HG02943 (cell line): ENCODE results near the gene WDR82.

Source experiments
- ATAC-seq: cut with Tn5 transposase; IDR thresholded peaks from one replicate; pipeline ENCODE4 v1.9.1; 2021; ENCODE audit warnings: mild to moderate bottlenecking, low read depth, moderate library complexity; ENCODE audit not compliant: unreplicated experiment

WDR82 gene

GRCh38 chr3:52240886-52241370, 37.5 kb downstream of the WDR82 start:
- ATAC-seq = no peak

DNA sequence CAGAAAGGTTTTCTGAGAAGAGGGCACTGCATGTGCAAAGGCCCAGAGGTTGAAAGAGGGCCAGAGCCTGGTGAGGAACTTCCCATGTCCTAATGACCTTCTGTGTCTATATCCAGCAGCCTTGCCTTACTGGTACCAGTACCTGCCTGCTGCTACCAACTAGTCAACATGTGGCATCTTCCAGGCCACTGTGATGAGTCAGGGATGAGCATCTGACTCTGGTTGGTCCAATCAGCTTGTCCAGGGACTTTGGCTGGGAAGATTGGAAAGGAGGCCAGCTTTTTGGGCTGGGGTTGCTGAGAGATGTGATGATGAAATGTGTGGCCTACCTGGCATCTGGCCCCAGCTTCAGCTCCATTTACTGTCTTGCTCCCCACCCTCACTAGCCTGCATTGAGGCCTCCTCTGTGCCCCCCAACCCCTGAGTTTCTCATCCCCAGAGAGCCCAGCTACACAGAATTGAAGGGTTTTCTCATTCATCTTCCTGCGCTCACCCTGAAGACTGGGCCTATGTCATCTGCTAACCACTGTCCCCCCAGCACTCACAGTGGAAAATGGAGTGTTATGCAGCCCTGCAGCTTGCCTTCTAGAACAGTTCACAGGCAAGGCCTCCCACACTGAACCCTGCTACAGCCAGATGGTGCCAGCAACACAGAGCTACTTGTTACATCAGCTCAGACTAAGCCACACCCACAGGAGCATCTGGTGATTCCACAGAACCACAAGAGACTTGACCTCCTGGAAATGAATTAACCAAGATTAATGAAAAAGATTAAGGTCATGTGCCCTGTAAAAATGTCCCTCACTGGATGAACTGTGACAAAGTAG, 38.2 kb downstream of the WDR82 start:
- no peak for ATAC-seq

DNA sequence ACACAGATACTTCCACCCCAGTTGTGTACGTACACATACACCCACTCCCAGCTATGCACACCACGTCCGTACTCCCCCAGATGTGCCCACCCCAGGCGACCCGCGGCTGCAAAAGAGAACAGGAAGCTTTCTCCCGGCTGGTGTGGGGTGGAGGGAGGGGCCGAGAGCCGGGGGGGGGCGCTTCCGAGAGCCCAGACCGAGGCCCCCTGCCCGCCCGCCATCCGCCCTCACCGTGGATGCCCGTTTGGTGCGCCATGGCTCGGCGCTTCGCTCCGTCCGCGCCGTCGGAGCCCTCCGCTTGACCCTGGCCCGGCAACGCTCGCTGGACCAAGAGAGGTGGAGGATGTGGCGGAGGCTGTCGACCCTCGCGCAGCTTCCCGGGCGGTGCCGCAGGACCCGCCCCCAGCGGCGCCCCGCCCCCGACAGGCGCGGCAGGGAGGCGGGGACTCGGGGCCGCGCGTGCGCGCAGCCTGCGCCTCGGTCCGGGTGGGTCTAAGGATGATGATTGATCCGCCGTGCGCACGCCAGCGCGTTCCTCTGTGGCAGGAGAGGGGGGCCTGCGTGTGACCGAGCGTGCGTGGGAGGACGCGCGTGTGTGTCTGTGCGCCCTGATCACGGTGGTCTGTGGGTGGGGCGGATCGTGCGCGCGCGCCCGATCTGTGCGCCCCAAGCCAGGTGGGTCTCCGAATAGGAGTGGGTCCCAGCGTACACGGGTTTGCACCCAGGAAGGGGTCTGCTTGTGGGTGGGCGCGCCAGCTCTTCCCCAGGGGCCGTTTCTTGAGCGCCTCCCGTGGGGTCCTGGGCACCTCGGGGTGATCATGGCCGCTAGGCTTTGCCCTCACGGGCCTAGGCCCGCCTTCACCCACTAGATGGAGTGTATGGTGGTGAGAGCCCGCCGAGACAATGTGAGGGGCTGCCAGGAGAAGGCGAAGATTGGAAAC, 39.4 kb downstream of the WDR82 start, which contains the start of gene TWF2:
TSS of gene TWF2 (minus strand) at position 398 of the 941 bp plus-strand sequence. CDS start at position 256, 142 bp downstream.
- peak; percentile 67 for ATAC-seq

- ATAC-seq = no peak
These were observed 40.2 kb downstream of the WDR82 start for GRCh38 chr3:52238193-52238760.

- no peak for ATAC-seq
These were observed 40.7 kb downstream of the WDR82 start for GRCh38 chr3:52237657-52238172.

- ATAC-seq = no peak
These were observed 41.3 kb downstream of the WDR82 start for GRCh38 chr3:52237006-52237656.

DNA sequence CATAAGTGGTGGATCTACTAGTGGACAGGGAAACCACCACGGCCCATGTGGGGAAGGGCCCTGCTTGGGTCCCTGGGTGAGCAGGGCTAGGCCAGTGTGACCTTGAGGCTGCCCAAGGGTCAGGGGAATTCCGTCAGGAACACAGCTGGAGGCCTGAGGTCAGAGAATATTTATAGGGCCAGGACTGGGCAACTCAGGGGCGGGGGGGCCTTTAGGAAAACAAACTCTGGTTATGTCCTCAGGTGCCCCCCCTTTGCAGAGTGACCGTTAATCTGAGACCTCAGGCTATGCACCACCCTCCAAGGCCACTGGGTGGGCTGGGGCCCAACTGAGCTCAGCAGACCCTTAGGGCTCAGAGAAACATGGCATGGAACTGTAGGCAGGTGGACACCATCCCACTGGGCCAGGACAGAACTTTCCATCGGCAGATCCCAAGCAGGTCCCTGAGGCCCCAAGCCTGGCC, 42.0 kb downstream of the WDR82 start:
- ATAC-seq = no peak

- ATAC-seq = no peak
These were observed 43.7 kb downstream of the WDR82 start for GRCh38 chr3:52234516-52235447.

DNA sequence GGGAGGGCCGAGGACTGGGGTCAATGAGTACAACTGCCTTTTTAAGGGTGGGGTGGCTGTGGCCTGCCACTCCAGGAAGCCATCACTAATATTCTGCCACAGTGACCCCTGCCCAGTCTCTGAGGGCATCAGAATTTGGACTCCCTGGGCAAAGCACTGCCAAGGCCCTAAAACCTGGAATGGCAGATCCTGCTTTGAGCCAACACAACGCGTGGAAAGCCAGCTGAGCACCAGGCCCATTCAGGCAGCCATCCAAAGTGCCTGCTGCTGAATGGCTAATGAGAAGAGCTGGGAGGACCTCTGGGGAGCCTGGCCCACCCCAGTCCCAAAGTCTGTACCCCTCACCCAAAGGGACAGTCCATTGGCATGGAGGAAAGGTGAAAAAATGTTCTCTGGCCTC, 44.5 kb downstream of the WDR82 start:
- ATAC-seq = no peak

DNA sequence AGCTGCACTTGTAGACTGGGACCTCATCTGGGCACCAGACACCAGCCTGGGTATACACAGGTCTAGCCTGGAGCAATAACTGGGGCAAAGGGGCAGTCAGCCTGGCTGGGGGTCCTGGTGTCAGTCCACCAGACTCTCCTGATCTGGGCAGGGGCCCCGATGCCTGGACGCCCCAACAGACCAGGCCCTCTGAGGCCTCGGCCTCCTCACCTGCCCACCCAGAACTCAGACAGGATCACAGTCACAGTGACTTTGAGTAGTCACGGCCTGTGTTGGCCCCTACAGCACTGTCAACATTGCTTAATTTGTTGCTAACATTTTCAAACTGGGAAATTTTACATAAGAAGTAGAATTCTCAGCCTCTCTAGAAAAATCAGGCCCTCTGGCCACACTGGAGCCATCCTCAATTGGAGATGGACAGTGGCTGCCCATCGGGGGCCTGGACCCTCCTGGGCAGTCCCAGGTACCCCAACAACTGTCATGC, 45.3 kb downstream of the WDR82 start:
- no peak for ATAC-seq

GRCh38 chr3:52232279-52233107, 46.0 kb downstream of the WDR82 start:
- no peak for ATAC-seq

GRCh38 chr3:52231502-52232278, 46.8 kb downstream of the WDR82 start:
- no peak for ATAC-seq

- ATAC-seq = no peak
These were observed 47.5 kb downstream of the WDR82 start for GRCh38 chr3:52230889-52231499.

DNA sequence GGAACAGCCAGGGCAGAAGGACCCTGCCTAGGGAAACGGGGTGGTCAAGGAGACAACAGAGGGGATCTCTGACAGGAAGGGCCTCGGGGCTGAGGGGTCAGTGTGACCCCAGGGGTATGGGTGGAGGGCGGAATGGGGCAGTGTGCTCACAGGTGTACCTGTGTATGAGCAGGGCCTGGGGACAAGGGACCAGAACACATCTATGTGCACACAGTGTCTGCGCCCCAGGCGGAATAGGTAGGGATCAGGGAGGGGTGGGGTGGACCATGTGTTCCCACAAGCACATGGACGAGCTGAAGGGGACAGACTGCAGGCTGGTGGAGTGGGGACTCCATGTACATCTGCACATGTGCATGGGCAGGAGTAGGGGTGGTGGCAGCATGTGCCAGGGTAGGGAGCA, 48.0 kb downstream of the WDR82 start:
- ATAC-seq = no peak

- no peak for ATAC-seq
These were observed 48.8 kb downstream of the WDR82 start for GRCh38 chr3:52229656-52230055.

GRCh38 chr3:52228751-52229291, 49.6 kb downstream of the WDR82 start:
- ATAC-seq = no peak
